Measurements from ENCODE around the gene DNMT1. TPM values are rescaled to one million over a fixed set of nuclear protein-coding genes. Genes with fewer than 3 reads are reported as not detected.
"Not testable (repeated sequence)": the region's sequence is repeated elsewhere in the genome, so short reads cannot be mapped to it uniquely, and the experiment has no call there.

The DNMT1 gene
- total RNA-seq (78.2 and 100 TPM in 2 replicates), polyA plus RNA-seq (106 TPM in 2 replicates)

GRCh38 chr19:10194500-10195198, at the start of gene DNMT1:
DNMT1 (minus strand) TSS chr19:10194953; CDS start chr19:10194899, 54 bp downstream.
- Histone ChIP-seq H3K27ac (peak within 1 kb of the TSS; percentile 49), H3K4me1 (ENCODE audit: low read depth) (peaks cover 3% of the 10 kb centered on the region), H3K4me3 (peak within 1 kb of the TSS; percentile 84), H3K36me3 (no peaks in the 10 kb centered on the region), H3K9me3 (ENCODE audit: low read depth) (no peaks in the 10 kb centered on the region), H3K27me3 (no peaks in the 10 kb centered on the region)
- DNase-seq (ENCODE audit: low read depth in 1 of 2, low spot score in 1 of 2), result peak; percentile 97 to 98
- TF ChIP-seq, protein P1, sequence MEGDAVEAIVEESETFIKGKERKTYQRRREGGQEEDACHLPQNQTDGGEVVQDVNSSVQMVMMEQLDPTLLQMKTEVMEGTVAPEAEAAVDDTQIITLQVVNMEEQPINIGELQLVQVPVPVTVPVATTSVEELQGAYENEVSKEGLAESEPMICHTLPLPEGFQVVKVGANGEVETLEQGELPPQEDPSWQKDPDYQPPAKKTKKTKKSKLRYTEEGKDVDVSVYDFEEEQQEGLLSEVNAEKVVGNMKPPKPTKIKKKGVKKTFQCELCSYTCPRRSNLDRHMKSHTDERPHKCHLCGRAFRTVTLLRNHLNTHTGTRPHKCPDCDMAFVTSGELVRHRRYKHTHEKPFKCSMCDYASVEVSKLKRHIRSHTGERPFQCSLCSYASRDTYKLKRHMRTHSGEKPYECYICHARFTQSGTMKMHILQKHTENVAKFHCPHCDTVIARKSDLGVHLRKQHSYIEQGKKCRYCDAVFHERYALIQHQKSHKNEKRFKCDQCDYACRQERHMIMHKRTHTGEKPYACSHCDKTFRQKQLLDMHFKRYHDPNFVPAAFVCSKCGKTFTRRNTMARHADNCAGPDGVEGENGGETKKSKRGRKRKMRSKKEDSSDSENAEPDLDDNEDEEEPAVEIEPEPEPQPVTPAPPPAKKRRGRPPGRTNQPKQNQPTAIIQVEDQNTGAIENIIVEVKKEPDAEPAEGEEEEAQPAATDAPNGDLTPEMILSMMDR (IDR thresholded peaks at IDR 0.05; ENCODE audit: low read depth, low read length), result no peak

DNA sequence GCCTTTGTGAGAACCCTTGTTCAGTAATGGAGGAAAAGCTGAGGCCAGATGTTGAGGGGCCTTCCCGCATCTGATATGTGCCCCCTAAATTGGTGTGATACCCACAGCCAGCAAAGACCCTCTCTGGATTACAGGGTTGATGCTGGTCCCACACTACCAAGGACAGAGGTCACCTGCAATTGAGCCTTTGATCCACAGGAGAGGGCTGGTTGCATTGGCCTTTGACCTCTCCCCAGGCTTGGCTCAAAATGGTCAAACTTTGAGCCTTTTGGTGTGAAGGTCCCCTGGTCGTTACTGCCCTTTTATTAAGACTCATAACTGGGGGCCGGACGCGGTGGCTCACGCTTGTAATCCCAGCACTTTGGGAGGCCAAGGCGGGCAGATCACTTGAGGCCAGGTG, 48.9 kb upstream of the DNMT1 start:
- Histone ChIP-seq H3K27ac (no peak overlapping the region), H3K36me3 (no peaks in the 10 kb centered on the region), H3K4me3 (no peak overlapping the region), H3K9me3 (ENCODE audit: low read depth) (no peaks in the 10 kb centered on the region), H3K4me1 (ENCODE audit: low read depth) (no peaks in the 10 kb centered on the region), H3K27me3 (no peaks in the 10 kb centered on the region)
- DNase-seq (ENCODE audit: low read depth in 1 of 2, low spot score in 1 of 2), result no peak
- TF ChIP-seq, protein P1 (IDR thresholded peaks at IDR 0.05; ENCODE audit: low read depth, low read length), result no peak

DNA sequence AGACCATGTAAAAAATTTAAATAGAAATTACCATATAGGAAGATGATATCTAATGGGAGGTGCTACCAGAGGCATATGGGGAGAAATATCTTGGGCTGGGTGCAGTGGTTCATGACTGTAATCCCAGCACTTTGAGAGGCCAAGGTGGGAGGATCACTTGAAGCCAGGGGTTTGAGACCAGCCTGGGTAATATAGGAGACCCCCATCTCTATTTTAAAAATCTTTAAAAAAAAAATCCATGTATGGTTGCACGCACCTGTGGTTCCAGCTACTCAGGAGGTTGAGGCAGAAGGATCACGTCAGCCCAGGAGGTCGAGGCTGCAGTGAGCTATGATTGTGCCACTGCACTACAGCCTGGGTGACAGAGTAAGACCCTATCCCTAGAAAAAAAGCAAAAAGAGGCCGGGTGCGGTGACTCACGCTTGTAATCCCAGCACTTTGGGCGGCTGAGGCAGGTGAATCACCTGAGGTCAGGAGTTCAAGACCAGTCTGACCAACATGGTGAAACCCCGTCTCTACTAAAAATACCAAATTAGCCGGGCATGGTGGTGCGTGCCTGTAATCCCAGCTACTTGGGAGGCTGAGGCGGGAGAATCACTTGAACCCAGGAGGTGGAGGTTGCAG, 47.2 kb upstream of the DNMT1 start:
- not testable (repeated sequence) for H3K9me3 ChIP-seq (ENCODE audit: low read depth); H3K27me3 ChIP-seq; DNase-seq (ENCODE audit: low read depth in 1 of 2, low spot score in 1 of 2); H3K36me3 ChIP-seq; H3K4me3 ChIP-seq; H3K4me1 ChIP-seq (ENCODE audit: low read depth); H3K27ac ChIP-seq

- H3K27me3 ChIP-seq, result no peaks in the 10 kb centered on the region
- no peaks in the 10 kb centered on the region for H3K4me1 ChIP-seq (ENCODE audit: low read depth)
- TF ChIP-seq, protein P1 (IDR thresholded peaks at IDR 0.05; ENCODE audit: low read depth, low read length), result no peak
- H3K36me3 ChIP-seq, result no peaks in the 10 kb centered on the region
- peak in 1 of 2 donors; percentile 96 for DNase-seq (ENCODE audit: low read depth in 1 of 2, low spot score in 1 of 2)
- no peak overlapping the region for H3K27ac ChIP-seq
- H3K9me3 ChIP-seq (ENCODE audit: low read depth), result no peaks in the 10 kb centered on the region
- no peak overlapping the region for H3K4me3 ChIP-seq
These were observed 43.5 kb upstream of the DNMT1 start for GRCh38 chr19:10238172-10238783.

DNA sequence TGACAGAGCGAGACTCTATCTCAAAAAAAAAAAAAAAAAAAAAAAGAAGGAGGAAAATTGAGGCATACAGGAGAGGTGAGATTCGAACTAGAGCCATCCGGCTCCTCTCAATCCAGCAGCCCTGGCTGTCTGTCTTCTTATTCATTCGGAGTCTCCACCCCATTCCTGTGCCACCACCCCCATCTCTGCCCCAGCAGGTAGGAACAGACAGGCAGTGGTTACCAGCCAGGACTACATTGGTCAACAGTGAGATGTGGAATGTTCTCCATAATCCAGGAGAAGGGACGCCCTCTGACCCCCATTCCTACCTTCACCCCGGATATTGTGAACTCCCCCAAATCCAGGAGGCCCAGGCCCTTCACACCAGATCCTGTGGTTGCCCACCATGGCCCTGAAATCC, 42.9 kb upstream of the DNMT1 start:
- no peaks in the 10 kb centered on the region for H3K36me3 ChIP-seq
- no peaks in the 10 kb centered on the region for H3K4me1 ChIP-seq (ENCODE audit: low read depth)
- TF ChIP-seq, protein P1 (IDR thresholded peaks at IDR 0.05; ENCODE audit: low read depth, low read length), result no peak
- no peak overlapping the region for H3K27ac ChIP-seq
- H3K4me3 ChIP-seq, result no peak overlapping the region
- no peak for DNase-seq (ENCODE audit: low read depth in 1 of 2, low spot score in 1 of 2)
- H3K9me3 ChIP-seq (ENCODE audit: low read depth), result no peaks in the 10 kb centered on the region
- H3K27me3 ChIP-seq, result no peaks in the 10 kb centered on the region

GRCh38 chr19:10235409-10235808, 40.7 kb upstream of the DNMT1 start:
- not testable (repeated sequence) for H3K4me3 ChIP-seq; H3K4me1 ChIP-seq (ENCODE audit: low read depth); H3K9me3 ChIP-seq (ENCODE audit: low read depth); H3K27me3 ChIP-seq; H3K36me3 ChIP-seq; DNase-seq (ENCODE audit: low read depth in 1 of 2, low spot score in 1 of 2); H3K27ac ChIP-seq

All from cardiac muscle cell (in vitro differentiated cells and primary cell).